Memory B cell (primary cell): ENCODE data around the gene BRD8.

Experiments used
- ATAC-seq: fragments of 150-1000 bp; cut with Tn5 transposase; 2 replicates; pipeline ENCODE4 v1.10.0; 2021; ENCODE audit warnings: low read depth, mild to moderate bottlenecking, moderate library complexity
- DNase-seq, 2 donors: peaks; one replicate each; pipeline ENCODE4 v3.0.0; 2022; ENCODE audit warnings: low spot score in 2 of 2
- H3K27ac Mint-ChIP-seq: one replicate; pipeline ENCODE4 v1.8.0; 2022; ENCODE audit warnings: mild to moderate bottlenecking, moderate library complexity, mixed read lengths
- H3K27me3 Mint-ChIP-seq: one replicate; pipeline ENCODE4 v1.8.0; 2022; ENCODE audit warnings: mixed read lengths
- H3K36me3 Mint-ChIP-seq: one replicate; pipeline ENCODE4 v1.8.0; 2022; ENCODE audit warnings: mild to moderate bottlenecking, mixed read lengths
- H3K4me1 Mint-ChIP-seq: one replicate; pipeline ENCODE4 v1.8.0; 2022; ENCODE audit warnings: mixed read lengths
- H3K4me3 Mint-ChIP-seq: one replicate; pipeline ENCODE4 v1.8.0; 2022; ENCODE audit warnings: mild to moderate bottlenecking, moderate library complexity, mixed read lengths
- H3K9me3 Mint-ChIP-seq: one replicate; pipeline ENCODE4 v1.8.0; 2022; ENCODE audit warnings: mixed read lengths

BRD8 gene

DNA sequence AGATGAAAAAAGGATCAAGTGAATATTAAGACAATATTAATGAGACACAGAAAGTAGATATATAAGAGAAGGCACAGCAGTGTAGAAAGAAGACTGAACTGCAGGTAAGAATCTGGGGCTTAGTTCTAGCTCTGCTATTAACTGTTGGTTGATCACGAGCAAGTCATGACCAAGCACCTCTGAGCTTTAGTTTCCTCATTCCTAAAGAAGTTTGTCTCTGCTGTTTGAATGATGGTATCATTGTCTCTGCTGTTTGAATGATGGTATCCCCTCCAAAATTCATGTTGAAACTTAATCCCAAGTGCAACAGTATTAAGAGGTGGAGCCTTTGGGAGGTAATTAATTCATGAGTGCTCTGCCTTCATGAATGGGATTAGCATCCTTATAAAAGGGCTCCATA is 36.7 kb downstream of the BRD8 start:
- ATAC-seq (no peak), DNase-seq (no peak)
- Mint-ChIP-seq H3K27me3 (no peaks in the 10 kb centered on the region), H3K36me3 (no peaks in the 10 kb centered on the region), H3K27ac (no peak overlapping the region), H3K4me1 (peaks cover 2% of the 10 kb centered on the region), H3K4me3 (no peak overlapping the region), H3K9me3 (no peaks in the 10 kb centered on the region)

DNA sequence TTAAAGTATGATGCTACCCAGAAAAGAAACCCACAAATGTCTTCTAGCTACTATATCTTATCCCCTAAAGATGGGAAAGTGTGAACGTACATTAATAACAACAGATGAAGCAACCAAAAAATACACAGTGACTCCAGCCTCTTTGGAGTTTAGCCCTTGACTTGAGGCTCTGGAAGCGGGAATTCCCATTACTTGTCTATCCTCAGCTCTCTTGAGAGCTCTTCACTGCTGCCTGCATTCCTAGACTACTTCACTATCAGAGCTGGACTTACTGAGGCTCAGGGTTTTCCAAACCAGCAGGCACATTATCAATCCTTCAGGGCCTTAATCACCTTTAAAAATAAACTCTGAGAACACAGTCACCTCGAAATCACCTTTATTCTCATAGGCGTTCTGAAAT is 38.2 kb downstream of the BRD8 start:
- peaks cover 3% of the 10 kb centered on the region for H3K27me3 Mint-ChIP-seq
- H3K36me3 Mint-ChIP-seq: no peaks in the 10 kb centered on the region
- DNase-seq (no peak), ATAC-seq (no peak)
- H3K4me3 Mint-ChIP-seq: no peak overlapping the region
- H3K4me1 Mint-ChIP-seq: peaks cover 2% of the 10 kb centered on the region
- no peak overlapping the region for H3K27ac Mint-ChIP-seq
- no peaks in the 10 kb centered on the region for H3K9me3 Mint-ChIP-seq

DNA sequence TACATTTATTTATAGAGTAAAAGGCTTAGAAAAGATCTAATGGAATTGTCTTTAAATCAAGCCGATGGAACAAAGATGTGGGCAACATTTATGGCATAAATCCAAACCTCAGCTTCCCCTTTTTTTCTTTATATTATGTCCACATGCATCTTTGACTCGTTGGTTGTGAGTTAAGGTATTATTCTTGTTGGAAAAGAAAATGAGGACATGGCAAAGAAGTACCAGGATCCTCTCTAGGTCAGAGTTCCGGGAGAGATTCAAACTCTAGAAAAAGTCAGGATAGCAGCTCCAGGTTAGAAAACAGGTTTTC is 38.7 kb downstream of the BRD8 start:
- H3K36me3 Mint-ChIP-seq: no peaks in the 10 kb centered on the region
- peaks cover 2% of the 10 kb centered on the region for H3K4me1 Mint-ChIP-seq
- ATAC-seq: no peak
- no peak overlapping the region for H3K27ac Mint-ChIP-seq
- H3K27me3 Mint-ChIP-seq: peaks cover 3% of the 10 kb centered on the region
- no peak overlapping the region for H3K4me3 Mint-ChIP-seq
- DNase-seq: no peak
- H3K9me3 Mint-ChIP-seq: no peaks in the 10 kb centered on the region

DNA sequence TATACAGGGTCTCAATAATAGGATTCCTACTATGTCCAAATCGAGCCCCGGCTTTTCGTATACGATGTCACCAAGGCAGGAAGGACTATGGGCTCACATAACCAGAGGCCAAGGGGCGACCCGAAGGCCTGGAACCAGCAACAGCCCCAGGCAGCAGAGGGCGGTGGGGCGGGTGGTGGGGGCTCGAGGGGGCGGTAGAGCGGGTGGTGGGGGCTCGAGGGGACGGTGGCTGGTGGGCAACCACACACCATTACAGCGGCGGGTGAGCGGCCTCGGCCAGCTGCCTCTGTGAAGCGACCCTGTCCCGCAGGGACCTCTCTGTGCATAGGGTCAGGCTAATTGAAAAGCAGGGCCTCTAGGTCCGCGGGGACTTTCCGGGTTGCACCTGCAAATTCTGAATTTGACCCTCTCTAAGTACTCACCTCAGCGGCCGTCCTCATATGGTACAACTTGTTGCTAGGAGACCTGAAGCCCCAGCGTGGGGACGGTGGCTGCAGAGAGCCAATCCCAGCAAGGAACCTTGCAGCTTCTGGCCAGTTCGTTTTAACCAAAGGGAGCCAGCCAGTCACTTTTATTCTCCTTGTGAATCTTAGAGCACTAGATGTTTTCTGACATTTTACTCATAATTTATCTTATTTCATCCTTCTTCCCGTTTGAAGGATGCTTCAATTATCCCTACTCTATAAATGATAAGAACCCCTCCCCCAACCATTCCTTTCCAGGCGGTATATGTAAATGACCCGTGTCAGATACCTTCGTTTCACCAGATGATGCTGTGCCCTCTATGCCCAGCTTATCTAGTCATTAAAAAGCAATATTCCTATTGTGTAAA is 39.3 kb downstream of the BRD8 start, which contains the start of gene NME5:
TSS of gene NME5 (minus strand) at position 480 of the 832 bp plus-strand sequence. CDS start 648 bp downstream, outside the sequence.
- H3K4me3 Mint-ChIP-seq: peak within 1 kb of the TSS; percentile 49

DNA sequence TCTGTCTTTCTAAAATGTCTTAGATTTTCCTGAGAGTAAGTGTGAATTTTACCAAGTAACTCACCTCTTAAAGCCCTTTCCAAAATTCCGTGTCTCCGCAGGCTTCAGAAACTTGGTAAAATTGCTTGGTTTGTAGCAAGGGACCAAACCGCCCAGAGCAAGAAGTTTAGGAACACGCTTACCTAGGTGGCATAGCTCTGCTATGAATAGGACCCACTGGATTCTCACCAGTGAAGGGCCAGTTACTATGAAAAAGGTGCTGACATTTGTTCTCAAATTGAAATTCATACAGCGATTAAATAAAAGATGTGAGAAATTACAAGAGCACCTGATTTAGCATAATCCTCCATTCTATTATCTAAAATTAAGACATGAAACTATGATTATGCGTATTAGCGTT is 45.9 kb downstream of the BRD8 start:
- DNase-seq (no peak), ATAC-seq (no peak)
- Mint-ChIP-seq H3K4me1 (no peaks in the 10 kb centered on the region), H3K27me3 (peaks cover 3% of the 10 kb centered on the region), H3K9me3 (no peaks in the 10 kb centered on the region), H3K36me3 (no peaks in the 10 kb centered on the region), H3K27ac (no peak overlapping the region), H3K4me3 (no peak overlapping the region)

More for the DNA sequence above, 39.3 kb downstream of the BRD8 start, which contains the start of gene NME5:
- no peaks in the 10 kb centered on the region for H3K9me3 Mint-ChIP-seq
- ATAC-seq (no peak), DNase-seq (no peak)
- H3K27ac Mint-ChIP-seq: no peak within 1 kb of the TSS
- peaks cover 2% of the 10 kb centered on the region for H3K4me1 Mint-ChIP-seq
- peaks cover 3% of the 10 kb centered on the region for H3K27me3 Mint-ChIP-seq
- no peaks in the 10 kb centered on the region for H3K36me3 Mint-ChIP-seq

DNA sequence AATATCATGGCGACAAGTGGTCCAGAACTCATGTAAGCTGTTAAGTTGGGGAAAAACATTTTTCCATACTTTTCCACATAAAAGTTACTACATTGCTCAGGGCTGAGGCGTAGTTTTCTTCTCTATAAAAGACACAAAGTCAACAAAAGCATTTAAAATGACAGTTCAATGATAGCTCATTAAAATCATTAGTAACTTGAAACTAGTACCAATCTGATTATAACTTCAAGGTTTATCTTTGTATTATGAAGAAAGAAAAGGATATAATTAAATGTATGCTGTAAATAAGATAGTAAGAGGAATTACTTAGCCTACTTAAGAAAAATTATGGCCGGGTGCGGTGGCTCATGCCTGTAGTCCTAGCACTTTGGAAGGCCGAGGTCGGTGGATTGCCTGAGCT is 49.1 kb downstream of the BRD8 start:
- ATAC-seq (no peak), DNase-seq (no peak)
- no peaks in the 10 kb centered on the region for H3K4me1 Mint-ChIP-seq
- no peaks in the 10 kb centered on the region for H3K27me3 Mint-ChIP-seq
- no peaks in the 10 kb centered on the region for H3K9me3 Mint-ChIP-seq
- H3K4me3 Mint-ChIP-seq: no peak overlapping the region
- H3K27ac Mint-ChIP-seq: no peak overlapping the region
- H3K36me3 Mint-ChIP-seq: no peaks in the 10 kb centered on the region

DNA sequence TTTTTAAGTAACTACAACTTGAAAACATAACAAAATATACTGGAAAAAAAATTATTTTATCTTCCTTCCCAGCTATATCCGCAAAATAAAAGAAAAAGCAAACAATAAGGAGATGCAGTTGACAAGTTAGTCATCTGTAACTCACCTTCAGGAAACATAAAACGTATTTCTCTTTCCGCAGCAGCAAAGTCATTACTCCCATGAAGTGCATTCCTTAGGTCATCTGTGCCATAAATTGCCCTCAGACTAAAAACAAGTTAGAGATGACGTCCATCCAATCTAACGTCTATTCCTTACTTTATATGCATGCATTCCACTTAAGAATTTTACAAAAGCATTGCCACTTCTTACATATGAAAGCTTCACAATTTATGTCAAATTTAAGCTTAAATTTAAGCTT is 50.1 kb downstream of the BRD8 start:
- no peak for ATAC-seq
- Mint-ChIP-seq H3K9me3 (no peaks in the 10 kb centered on the region), H3K27ac (no peak overlapping the region), H3K4me3 (no peak overlapping the region), H3K36me3 (no peaks in the 10 kb centered on the region), H3K4me1 (no peaks in the 10 kb centered on the region), H3K27me3 (no peaks in the 10 kb centered on the region)
- no peak for DNase-seq

DNA sequence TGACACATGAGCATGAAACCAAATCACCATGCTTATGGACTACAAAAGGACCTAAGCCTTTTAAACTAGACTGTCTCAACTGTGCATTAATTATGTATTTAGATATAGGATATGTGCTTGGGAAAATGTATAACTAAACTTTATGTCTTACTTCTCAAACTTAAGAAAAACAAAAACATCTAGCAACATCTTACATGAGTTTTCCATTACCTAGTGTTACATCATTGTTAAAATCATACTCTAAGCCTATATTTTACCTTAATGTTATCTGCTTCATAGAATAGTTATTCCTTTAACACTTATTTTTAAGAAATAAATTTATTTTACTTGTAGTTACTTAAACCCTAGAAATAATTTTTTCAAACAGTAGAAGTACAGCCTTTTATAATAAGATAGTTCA is 63.2 kb downstream of the BRD8 start:
- DNase-seq (no peak), ATAC-seq (no peak)
- H3K27ac Mint-ChIP-seq: no peak overlapping the region
- no peak overlapping the region for H3K4me3 Mint-ChIP-seq
- no peaks in the 10 kb centered on the region for H3K36me3 Mint-ChIP-seq
- H3K9me3 Mint-ChIP-seq: no peaks in the 10 kb centered on the region
- peaks cover 2% of the 10 kb centered on the region for H3K27me3 Mint-ChIP-seq
- no peaks in the 10 kb centered on the region for H3K4me1 Mint-ChIP-seq

DNA sequence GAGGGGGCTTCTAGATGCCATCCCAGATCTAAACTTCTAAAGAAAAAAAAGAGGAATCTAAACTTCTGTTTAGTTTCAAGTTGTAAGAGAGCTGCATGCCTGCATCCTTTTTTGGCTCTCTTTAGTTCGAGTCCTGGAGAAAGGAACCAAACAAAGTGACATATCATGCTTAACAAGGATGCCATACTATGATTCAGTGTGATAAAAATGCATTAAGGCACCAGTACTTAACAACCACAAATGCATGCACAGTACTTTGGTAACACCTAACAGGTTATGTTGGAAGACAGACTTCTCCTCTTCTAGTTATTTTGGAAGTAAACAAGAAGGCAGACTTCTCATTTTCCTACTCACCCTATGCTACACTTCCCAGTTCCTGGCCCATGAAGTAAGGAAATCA is 66.5 kb downstream of the BRD8 start:
- Mint-ChIP-seq H3K4me3 (no peak overlapping the region), H3K27me3 (peaks cover 2% of the 10 kb centered on the region), H3K27ac (no peak overlapping the region), H3K36me3 (no peaks in the 10 kb centered on the region), H3K9me3 (no peaks in the 10 kb centered on the region), H3K4me1 (no peaks in the 10 kb centered on the region)
- no peak for ATAC-seq
- no peak for DNase-seq

DNA sequence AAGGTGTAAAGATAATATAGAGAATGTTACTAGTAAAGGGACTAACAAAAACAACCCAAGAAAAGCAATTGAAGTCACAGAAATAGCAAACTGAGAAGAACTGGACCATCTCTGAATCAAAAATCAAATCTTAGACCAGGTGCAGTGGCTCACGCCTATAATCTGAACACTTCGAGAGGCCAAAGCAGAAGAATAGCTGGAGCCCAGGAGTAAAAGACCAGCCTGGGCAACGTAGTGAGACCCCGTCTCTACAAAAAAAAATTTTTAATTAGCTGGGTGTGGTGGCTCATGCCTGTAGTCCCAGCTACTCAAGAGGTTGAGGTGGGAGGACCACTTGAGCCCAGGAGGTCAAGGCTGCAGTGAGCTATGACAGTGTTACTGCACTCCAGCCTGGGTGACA is 67.2 kb downstream of the BRD8 start:
- DNase-seq: no peak
- Mint-ChIP-seq H3K9me3 (no peaks in the 10 kb centered on the region), H3K4me1 (no peaks in the 10 kb centered on the region), H3K27me3 (peaks cover 2% of the 10 kb centered on the region), H3K36me3 (no peaks in the 10 kb centered on the region), H3K4me3 (no peak overlapping the region), H3K27ac (no peak overlapping the region)
- no peak for ATAC-seq

DNA sequence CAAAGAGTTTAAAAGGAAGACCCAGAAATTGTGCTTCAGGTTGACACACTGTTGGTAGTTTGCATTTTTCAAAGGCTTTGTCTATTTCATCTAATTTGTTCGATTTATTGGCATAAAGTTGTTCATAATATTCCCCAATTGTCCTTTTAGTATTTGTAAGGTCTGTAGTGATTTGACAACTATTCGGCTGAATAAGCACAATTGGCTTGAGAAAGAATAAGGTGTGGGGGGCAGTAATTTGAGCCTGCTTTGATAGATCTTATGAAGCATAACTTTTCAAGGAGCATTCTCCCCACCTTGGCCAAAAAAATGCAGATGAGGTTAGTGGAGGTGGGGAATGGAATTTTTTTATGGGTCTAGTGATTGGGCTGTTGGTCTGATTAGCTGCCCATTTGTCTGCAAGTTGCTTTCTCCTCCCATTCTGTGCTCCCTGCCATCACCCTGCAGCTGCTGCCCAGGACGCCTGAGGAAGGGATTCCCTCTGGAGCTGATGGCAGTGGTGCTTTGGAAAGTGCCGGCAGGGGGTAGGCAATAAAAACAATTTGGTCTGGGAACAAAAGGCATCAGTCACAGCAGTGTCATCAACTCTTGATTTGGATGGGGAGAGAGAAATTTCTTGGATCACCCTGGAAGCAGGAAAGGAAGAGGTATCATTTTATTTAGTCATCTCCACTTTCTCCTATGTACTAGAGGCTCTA is 68.0 kb downstream of the BRD8 start:
- Mint-ChIP-seq H3K36me3 (no peaks in the 10 kb centered on the region), H3K27me3 (peaks cover 2% of the 10 kb centered on the region), H3K9me3 (no peaks in the 10 kb centered on the region), H3K4me3 (no peak overlapping the region), H3K27ac (no peak overlapping the region), H3K4me1 (no peaks in the 10 kb centered on the region)
- DNase-seq (no peak), ATAC-seq (no peak)

DNA sequence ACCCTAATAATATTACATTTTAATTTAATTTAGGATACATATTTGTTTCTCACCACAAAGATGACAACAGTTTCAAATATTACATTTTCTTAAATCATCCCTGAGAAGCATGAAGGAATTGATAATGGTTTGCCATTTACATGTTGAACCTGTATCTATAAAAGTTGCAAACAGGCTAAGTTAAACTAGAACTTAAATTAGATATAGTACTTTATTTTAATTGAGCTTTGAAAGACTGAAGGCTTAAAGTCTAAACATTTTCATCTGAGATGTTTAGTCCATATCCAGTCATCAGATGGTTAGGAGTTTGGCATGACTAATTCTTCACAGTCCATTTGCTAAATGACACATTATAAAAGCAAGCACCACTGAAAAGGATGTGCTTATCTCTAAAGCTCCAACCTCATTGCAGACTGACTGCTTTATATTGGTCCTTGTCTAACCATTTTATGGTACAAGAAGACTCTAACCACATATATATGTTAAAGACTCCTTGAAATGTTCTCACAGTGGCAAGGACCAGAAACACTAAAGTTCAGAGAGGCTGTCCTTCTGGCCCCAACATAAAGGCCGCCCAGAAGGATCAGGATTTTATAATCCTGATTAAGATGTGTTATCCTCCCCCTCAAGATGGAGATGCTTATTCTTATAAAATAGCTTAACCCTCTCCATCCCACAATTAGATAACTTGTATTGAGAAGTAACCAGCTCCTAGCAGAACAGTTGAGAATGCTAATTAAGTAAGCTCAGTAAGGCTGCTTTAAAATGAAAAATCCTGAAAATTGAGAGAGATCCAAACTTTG is 68.8 kb downstream of the BRD8 start:
- no peak overlapping the region for H3K4me3 Mint-ChIP-seq
- H3K9me3 Mint-ChIP-seq: no peaks in the 10 kb centered on the region
- no peaks in the 10 kb centered on the region for H3K36me3 Mint-ChIP-seq
- ATAC-seq: no peak
- H3K4me1 Mint-ChIP-seq: no peaks in the 10 kb centered on the region
- H3K27ac Mint-ChIP-seq: no peak overlapping the region
- H3K27me3 Mint-ChIP-seq: peaks cover 2% of the 10 kb centered on the region
- DNase-seq: no peak

DNA sequence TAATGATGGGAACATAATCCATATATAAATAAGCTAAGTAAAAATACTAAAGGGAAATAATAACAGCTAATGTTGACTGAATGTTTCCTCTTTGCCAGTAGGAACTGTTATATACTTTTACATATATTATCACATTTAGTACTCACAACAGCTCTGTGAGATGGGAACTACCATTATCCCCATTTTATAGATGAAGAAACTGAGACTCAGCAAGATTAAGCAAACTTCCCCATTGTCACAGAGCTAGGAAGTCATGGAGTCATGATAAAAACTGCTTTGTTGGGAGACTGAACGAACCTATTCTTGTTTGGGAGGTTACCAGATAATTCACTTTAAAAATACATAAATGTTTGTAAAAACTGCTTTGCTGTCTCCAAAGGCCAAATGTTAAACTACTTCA is 71.2 kb downstream of the BRD8 start:
- no peak overlapping the region for H3K27ac Mint-ChIP-seq
- DNase-seq (no peak), ATAC-seq (no peak)
- peaks cover 9% of the 10 kb centered on the region for H3K4me1 Mint-ChIP-seq
- no peaks in the 10 kb centered on the region for H3K36me3 Mint-ChIP-seq
- no peak overlapping the region for H3K4me3 Mint-ChIP-seq
- no peaks in the 10 kb centered on the region for H3K9me3 Mint-ChIP-seq
- H3K27me3 Mint-ChIP-seq: peaks cover 2% of the 10 kb centered on the region

DNA sequence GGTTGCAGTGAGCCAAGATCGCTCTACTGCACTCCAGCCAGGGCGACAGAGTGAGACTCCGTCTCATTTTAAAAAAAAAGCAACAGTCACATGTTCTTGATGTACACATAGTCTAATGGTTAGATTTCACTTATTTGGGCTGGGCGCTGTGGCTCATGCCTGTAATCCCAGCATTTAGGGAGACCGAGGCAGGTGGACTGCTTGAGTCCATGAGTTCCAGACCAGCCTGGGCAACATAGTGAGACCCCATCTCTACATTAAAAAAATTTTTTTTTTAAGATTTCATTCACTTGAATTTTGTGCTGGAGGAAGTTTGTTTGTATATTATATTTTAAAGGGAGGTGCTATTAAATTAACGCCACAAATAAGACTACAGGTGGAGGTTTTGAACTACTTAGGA is 72.7 kb downstream of the BRD8 start:
- Mint-ChIP-seq H3K4me3 (no peak overlapping the region), H3K4me1 (peaks cover 16% of the 10 kb centered on the region), H3K36me3 (no peaks in the 10 kb centered on the region), H3K27ac (no peak overlapping the region), H3K9me3 (no peaks in the 10 kb centered on the region), H3K27me3 (no peaks in the 10 kb centered on the region)
- no peak for ATAC-seq
- no peak for DNase-seq
